Amygdala (tissue), 56 donors: ENCODE measurements around the gene WASL.

ENCODE experiments used
- DNase-seq, 56 donors: peaks; one replicate each; lab custom pipeline; 2025; lab: John Stamatoyannopoulos, UW

WASL gene

DNA sequence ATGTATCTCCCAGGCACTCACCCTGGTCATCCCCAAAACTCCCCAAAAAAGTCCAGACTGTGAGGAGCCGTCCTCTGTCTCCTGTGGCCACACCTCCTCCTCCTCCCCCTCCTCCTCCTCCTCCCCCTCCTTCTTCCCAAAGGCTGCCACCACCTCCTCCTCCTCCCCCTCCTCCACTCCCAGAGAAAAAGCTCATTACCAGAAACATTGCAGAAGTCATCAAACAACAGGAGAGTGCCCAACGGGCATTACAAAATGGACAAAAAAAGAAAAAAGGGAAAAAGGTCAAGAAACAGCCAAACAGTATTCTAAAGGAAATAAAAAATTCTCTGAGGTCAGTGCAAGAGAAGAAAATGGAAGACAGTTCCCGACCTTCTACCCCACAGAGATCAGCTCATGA, 86.0 kb downstream of the WASL start:
- DNase-seq, result no peak

DNA sequence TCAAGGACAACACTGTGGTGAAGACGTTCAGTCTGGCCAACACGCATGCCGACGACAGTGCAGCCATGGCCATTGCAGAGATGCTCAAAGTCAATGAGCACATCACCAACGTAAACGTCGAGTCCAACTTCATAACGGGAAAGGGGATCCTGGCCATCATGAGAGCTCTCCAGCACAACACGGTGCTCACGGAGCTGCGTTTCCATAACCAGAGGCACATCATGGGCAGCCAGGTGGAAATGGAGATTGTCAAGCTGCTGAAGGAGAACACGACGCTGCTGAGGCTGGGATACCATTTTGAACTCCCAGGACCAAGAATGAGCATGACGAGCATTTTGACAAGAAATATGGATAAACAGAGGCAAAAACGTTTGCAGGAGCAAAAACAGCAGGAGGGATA, 86.5 kb downstream of the WASL start:
- no peak for DNase-seq

DNA sequence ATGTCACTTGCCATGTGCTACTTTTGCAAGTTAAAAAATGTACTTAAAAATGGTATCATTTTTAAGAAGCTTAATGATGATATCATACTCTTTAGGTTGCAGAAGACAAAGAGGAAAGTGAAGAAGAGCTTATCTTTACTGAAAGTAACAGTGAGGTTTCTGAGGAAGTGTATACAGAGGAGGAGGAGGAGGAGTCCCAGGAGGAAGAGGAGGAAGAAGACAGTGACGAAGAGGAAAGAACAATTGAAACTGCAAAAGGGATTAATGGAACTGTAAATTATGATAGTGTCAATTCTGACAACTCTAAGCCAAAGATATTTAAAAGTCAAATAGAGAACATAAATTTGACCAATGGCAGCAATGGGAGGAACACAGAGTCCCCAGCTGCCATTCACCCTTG, 87.0 kb downstream of the WASL start:
- DNase-seq, result no peak

DNA sequence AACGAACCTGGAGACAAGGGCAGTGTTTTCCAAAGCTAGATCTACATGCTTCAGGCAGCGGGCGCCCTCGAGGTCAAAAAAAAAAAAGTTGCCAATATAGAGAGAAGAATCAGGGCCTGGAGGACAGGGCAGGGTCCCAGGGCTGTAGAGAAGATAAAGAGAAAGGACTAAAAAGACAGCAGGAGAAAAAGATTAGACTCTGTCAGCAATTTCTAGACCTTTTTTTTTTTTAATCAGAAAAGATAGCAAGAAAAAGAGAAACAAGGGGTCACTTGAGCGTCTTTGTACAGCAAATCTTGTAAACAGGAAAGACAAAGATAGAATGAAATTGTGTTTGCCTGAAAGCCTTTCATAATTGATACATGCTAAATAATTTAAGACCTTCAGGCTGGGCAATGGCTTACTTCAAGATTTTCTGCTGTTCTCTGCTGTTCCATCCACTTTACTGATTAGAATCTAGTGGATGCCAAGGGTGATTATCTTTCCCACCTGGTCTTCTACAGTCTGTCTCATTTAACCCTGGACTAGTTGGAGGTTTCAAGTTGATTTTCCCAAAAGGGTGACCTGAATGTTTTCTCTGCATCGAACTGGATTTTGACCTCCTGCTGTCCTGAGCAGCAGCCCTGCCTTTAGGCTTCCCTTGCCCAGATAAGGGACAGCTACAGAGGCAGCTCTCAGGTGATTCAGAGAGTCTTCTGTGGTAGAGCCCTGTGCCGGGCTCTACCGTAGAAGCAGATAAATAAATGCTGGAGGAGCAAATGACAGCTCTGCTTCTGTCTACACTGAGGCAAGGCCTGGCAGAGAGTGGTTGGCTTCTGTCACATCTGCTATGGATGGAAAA, 88.1 kb downstream of the WASL start:
- DNase-seq, result no peak

DNA sequence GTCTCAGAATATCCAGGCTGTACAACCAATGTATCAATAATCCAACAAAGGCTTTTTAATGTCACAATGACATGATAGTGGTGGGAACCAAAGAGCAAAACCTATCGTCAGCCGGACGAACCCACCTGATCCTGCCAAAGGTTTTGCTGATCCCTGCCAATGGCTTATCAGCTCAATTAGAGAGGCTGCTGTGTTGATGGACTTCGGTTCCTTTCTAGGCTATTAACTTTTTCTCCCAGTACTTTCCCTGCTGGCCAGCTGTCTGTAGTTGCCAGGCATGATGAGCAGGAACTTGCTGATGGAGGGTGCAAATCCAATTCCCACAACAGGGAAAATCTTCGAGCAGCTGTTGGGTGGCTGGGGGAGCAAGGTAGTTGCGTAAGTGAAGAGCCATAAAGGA, 90.8 kb downstream of the WASL start:
- DNase-seq, result no peak

DNA sequence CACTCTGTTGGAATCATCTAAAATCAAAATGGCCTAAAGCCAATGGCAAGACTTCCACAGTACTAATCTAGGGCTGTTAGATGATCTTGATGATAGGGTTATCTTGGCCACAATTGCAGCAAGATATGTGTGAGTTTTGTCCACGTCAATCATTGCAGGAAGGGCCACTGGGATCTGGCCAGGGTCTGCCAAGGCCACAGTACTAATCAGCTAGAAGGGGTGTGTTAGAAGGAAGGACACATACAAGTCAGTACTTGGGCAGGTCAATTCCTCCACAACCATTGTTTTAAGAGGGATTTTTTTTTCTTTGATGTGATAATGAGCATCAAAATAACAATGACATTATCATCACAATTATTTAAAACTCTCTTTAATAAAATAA, 91.5 kb downstream of the WASL start:
- no peak for DNase-seq

DNA sequence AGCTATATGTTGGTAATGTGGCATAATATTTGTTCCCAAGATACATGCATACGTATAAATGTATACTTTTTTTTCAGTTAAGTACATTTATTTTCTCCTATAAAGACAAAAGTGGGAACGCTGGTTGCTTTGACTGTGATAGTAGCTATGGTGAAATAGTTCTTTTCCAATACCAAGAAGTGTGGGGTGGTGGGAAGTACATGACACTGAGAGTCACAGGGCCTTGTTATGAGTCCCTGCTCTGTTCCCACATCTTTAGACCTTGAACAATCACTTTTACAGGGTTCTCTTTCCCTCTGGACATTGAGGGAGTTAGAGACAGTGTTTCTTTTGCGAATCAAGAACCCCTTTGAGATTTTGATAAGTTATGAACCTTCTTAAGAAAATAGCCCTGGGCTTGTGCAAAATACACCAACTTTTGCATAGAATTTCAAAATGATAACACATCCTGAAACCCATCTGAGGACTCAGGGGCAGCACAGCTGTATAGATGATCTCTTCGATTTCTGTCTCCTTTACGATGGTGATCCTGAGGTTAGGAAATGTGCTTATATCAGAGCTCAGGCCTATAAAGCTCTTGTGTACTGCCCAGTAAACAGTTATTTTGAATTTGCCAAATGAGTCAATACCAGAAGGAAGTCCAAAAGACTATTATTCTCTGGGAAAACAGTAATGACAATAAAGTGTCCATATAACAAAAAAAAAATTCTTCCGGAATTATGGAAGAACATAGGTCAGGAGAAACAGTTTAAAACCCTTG, 92.1 kb downstream of the WASL start:
- no peak for DNase-seq

DNA sequence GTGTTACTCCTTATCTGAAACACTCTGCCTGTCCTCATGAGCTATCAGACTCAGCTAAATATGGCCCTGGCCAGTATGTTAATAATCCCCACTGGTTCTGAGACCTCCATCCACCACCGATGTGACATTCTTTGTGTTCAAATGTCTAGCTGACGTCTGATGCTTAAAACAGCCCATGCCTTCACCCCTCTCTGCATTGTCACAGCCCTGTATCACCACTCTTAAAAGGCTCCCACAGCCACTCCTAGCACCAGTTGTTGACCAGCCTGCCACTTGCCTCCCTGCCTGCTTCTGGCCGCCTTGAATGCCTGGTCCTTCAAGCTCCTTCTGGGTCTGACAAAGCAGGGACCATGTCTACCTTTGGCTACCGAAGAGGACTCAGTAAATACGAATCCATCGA, 93.2 kb downstream of the WASL start, which contains the start of gene LMOD2:
Gene LMOD2 (plus strand): TSS at position 253 of the 400 bp plus-strand sequence. CDS start 98 bp downstream, at position 351.
- no peak for DNase-seq

DNA sequence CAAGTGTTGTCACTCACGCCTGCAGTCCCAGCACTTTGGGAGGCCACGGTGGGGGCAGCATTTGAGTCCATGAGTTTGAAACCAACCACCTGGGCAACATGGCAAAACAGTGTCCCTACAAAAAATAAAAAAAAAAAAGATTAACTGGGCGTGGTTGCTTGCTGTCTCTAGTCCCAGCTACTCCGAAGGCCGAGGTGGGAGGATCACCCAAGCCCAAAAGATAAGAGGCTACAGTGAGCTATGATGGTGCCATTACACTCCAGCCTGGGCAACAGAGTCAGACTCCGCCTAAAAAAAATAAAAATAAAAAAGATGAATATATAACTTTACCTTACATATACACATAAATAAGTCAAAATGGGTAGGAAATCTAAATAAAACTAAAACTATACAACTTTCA, 95.6 kb downstream of the WASL start:
- no peak for DNase-seq

DNA sequence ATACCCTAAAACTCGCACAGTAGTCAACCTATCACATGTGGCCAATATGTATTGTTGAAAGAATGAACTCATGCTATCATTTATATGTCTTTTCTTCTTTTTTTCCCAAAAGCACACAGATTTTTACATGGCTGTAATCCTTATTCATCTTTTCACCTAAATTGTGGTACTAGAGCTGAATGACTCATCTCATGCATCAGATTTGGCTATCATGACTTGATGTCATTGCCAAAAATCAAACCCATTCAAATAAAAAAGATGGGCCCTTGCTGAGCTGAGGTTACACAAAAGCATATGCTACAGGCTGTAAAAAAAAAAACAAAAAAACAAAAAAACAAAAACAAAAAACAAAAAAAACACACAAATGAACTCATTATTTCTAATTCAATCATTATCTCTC, 96.4 kb downstream of the WASL start:
- no peak for DNase-seq

DNA sequence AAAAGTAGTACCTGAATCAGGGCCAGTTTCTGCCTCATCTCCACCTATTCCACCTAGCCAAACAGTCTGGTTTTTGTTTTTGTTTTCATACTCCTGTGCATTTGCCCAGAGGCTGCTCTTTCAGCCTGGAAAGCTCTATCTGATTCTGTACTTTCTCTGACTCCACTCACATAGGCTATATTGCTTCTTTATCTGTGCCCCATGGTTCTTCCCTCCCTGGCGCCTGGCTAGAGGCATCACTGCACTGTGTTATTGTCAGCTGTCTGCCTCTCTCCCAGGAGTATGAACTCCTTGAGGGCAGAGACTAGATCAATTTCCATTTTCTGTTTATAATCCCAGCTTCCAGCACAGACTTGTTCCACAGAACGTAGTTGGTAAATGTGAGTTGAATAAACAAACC, 98.2 kb downstream of the WASL start:
- DNase-seq, result no peak

DNA sequence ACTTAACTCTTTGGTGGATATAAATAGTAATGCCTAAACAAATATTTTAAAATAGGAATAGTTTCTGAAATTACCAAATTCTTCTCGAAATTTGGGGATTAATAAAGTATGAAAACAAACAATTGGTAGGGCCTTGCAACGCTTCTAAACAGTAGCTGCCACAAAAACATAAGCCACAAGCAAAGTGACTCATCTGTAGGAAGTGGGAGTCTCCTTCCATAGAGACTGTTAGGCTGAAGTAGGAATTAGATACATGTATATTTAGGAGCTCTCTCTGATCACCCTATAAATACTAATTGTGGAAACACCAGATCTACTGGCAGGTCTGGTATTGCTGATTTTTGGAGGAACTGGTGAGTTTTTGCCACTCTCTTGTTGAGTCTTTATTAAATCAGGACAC, 98.8 kb downstream of the WASL start:
- no peak for DNase-seq

DNA sequence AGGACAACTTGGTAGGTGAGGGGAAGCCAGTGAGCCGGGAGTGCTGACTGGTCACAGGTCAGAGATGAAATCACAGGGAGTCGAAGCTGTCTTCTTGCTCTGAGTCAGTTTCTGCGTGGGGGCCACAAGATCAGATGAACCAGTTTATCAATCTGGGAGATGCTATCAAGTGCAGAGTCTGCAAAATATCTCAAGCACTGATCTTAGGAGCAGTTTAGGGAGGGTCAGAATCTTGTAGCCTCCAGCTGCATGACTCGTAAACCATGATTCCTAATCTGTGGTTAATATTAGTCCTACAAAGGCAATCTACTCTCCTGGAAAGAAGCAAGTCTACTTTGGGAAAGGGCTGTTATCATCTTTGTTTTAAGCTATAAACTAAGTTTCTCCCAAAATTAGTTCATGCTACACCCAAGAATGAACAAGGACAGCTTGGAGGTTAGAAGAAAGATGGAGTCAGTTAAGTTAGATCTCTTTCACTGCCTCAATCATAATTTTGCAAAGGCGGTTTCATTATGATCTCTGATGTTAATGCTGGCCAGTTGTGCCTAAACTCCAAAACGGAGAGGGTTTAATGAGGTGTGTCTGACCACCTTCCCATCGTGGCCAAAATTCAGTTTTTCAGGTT, 101.6 kb downstream of the WASL start:
- no peak for DNase-seq

DNA sequence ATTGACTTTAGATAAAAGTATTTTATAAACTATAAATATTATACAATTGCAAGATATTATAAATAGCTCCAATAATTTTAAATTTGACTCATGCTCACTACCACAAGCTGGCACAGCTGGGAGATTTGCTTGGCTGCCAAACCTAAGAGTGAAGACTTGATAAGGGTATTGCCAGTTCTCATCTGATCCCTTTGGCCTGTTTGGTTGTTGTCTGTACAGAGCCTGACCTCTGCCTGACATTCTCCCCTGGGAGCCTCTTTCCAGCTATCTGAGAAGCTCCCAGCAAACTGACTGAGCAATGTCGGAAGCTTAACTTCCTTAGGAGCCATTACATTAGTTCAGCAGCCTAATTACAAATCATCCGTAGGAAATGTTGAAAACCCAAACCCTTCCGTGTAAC, 103.3 kb downstream of the WASL start:
- peak in 1 of 56 donors; percentile 2 for DNase-seq

DNA sequence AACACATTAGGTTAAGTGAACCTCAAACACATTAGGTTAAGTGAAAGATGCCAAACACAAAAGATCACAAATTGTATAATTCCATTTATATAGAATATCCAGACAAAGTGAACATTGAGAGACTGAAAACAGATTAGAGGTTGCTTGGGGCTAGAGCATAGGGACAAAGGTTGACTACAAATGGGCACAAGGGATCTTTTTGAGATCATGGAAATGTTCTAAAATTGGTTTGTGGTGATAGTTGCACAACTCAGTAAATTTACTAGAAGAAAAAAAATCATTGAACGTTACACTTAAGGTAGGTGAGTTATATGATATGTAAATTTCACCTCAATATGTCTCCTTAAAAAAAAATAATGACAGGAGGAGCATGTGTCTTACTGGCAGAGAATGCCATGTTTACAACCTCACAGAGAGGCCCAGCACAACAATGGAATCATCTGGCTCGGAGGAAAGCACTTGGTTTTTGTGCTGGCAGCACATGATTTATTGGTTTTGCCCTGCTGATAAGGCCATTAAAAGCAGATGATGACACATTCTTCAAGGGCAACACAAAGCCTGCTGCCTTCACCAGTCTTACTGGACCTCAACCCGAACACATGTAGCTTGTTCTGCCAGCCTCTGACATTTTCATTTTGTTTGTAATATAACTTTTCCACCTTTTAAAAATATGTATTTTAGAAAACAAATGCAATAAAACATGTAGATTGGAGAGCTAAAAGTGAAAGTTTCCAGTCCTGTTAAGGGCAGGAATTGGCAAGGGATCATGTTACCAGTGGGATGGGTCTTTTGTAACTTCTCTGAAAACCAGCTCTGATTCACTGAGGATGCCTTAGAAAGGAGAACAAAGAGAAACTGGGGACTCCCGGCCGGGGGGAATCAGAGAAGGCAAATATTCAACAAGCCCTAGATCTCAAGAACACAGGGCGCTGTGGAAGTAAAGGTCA, 105.0 kb downstream of the WASL start:
- no peak for DNase-seq

DNA sequence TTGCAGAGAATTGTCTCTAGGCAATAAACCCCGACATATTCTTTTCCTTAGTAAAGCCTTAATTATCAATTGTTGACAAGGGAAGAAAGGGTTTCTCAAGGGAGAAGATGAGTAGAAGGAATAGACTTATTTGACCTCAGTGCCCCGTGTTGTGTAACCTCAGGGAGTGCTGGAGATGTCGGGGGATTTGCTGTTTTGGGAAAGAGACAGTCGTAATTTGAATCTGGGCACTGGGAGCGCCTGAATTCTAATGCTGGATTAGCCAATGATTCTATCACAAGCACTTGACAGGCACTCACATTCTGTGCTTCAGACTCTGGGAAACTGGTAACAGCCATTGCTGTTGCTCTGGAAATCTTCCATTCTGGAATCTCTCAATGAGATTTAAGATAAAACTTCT, 106.9 kb downstream of the WASL start:
- no peak for DNase-seq

DNA sequence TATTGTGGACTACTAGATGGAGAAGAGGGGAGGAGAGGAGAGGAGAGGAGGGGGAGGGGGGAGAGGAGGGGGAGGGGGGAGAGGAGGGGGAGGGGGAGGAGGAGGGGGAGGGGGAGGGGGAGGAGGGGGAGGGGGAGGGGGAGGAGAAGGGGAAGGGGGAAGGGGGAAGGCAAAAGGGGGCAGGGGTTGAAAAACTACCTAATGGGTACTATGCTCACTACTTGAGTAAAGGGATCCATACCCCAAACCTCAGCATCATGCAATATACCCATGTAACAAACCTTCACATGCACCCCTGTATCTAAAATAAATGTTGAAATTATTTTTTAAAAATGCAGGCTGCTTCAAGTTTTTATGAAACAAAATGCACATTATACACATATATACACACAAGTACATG, 108.2 kb downstream of the WASL start:
- DNase-seq, result no peak

DNA sequence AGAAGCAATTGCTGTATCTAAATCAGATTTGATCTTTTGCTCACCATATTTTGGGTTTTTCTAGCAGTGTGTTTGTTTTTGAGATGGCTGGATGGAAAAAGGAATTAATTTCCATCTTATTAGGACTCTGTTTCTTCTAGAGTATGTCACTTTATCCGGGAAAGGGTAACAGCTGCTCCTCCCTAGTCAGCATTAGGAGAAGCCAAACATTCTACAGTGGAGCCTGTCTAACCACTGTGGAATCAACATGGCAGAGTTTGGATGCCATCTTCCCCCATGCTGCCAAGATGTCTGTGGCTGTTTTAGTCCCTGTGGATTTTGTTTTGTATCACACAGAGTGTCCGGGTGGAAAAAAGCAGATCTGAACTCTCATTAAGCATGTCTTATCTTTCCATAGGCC, 109.2 kb downstream of the WASL start:
- no peak for DNase-seq

DNA sequence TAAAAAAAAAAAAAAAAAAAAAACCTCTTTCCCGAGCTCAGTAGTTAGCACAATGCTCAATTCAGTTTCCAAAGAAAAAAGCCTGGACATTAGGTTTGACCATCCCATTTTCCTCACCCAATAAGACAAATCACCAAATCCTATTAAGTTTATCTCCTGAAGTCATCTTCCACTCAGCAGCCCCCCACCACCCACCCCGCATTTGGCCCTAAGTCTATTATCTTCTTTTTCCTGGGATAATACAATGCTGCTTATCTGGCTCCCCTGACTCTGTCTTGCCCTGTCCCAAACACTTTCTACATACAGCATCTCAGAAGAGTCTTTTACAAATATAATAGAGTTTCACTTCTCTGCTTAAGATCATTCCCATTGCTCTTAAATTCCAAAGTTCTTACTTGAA, 110.9 kb downstream of the WASL start:
- DNase-seq, result no peak

DNA sequence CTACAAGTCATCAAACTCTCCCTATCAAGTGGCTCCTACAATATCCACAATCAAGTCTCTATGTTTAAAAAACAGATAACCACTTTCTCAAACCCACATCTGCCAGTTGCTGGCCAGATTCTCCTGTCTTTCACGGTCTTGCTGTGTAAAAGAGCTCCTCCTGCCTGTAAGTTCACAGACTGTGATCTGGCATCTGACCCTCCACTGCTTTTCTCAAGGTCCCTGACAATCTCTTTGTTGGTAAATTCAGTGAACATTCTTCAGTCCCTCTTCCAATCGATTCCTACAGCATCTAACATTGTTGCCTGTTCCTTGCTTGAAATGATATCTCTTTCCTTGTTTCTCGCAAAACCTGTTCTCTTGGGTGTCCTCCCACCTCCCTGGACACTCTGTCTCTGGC, 111.6 kb downstream of the WASL start:
- DNase-seq, result no peak
